HG03558 (cell line): Measurements from ENCODE around the gene POLK.
A peak's percentile ranks its signal among the peaks of the same experiment; 100 is the strongest.
"Not testable (repeated sequence)": the region's sequence is repeated elsewhere in the genome, so short reads cannot be mapped to it uniquely, and the experiment has no call there.

Source experiments
- ATAC-seq: cut with Tn5 transposase; IDR thresholded peaks from one replicate; pipeline ENCODE4 v1.9.1; 2021; ENCODE audit warnings: moderate number of reproducible peaks; ENCODE audit not compliant: unreplicated experiment; ENCODE audit errors: extremely low read depth

POLK gene

GRCh38 chr5:75545131-75545530, 33.4 kb downstream of the POLK start:
- ATAC-seq: no peak

DNA sequence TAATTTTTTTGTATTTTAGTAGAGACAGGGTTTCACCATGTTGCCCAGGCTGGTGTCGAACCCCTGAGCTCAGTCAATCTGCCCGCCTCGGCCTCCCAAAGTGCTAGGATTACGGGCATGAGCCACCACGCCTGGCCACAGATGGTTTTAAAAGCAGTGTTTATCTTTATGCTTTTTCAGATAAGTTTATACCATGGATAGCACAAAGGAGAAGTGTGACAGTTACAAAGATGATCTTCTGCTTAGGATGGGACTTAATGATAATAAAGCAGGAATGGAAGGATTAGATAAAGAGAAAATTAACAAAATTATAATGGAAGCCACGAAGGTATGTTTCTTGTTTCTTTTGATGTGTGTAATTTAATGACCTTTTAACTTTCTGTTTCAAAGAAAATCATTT, 35.1 kb downstream of the POLK start:
- no peak for ATAC-seq

DNA sequence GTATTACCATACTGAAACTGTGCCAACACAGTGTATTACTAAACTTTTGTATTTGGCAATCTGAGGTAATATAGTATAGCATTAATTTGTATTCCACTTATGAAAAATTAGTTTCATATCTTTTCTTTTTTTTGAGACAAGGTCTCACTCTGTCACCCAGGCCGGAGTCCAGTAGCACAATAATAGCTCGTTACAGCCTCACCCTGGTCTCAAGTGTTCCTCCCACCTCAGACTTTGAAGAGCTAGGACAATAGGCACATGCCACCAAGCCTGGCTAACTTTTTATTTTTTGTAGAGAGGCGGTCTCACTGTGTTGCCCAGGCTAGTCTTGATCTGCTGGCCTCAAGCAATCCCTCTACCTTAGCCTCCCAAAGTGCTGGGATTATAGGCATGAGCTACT, 36.1 kb downstream of the POLK start:
- ATAC-seq: no peak

- no peak for ATAC-seq
Observed at GRCh38 chr5:75550597-75550996, 38.9 kb downstream of the POLK start.

GRCh38 chr5:75551471-75551870, 39.8 kb downstream of the POLK start:
- ATAC-seq: no peak

GRCh38 chr5:75552764-75553163, 41.1 kb downstream of the POLK start:
- ATAC-seq: no peak

GRCh38 chr5:75553358-75553757, 41.7 kb downstream of the POLK start:
- no peak for ATAC-seq

GRCh38 chr5:75558221-75558620, 46.5 kb downstream of the POLK start:
- no peak for ATAC-seq

- no peak for ATAC-seq
Observed at GRCh38 chr5:75558981-75559632, 47.4 kb downstream of the POLK start.

DNA sequence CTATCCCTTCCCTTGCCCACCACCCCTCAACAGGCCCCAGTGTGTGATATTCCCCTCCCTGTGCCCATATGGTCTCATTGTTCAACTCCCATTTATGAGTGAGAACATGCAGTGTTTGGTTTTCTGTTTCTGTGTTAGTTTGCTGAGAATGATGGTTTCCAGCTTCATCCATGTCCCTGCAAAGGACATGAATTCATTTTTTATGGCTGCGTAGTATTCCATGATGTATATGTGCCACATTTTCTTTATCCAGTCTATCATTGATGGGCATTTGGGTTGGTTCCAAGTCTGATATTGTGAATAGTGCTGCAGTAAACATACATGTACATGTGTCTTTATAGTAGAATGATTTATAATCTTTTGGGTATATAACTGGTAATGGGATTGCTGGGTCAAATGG, 49.0 kb downstream of the POLK start:
- not testable (repeated sequence) for ATAC-seq

GRCh38 chr5:75565991-75566709, 54.5 kb downstream of the POLK start:
- ATAC-seq: not testable (repeated sequence)

DNA sequence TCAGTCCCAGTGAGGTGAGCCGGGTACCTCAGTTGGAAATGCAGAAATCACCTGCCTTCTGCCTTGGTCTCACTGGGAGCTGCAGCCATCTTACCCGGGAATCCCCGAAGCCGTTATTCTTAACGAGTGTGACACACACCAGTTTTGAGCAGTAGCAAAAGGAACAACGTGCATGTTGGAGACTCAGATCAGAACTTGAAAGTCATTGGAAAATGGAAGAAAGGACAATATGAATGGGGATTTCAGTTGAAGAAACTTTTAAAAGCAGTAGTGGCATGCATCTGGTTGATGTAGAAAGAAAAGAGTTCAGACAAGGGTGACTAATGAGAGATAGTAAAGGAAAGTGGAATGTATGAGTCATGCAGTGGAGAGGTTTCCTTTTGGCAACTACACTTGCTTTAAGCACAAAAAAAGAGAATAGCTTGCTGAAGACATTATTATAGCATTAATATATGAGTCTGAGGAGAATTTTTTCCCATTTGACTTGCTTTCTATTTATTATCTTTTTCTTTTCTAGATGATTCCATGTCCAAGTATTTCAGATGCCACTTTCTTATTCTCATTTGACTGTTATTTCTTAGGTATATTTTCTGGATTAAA, 55.1 kb downstream of the POLK start:
- peak; percentile 71 for ATAC-seq

- no peak for ATAC-seq
Observed at GRCh38 chr5:75567710-75568109, 56.0 kb downstream of the POLK start.

GRCh38 chr5:75568202-75568601, 56.5 kb downstream of the POLK start:
- ATAC-seq: no peak

DNA sequence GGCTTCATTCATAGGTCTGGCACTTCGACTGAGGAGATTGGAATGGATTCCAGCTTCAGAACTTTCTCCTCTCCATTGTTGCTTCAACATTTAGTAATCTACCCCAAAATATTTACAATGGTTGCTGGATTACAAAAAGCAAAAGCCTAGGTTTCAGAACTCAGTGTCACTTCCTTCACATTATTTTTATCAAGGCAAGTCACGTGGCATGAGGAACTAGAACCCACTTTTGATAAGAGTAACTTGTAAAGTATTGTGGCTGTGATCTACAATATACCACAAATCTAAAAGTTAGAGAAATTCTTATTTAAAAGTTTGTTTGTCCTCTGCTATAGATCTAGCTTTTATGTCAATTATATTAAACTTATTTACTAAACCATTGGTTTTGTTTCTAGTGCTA, 59.9 kb downstream of the POLK start:
- no peak for ATAC-seq

DNA sequence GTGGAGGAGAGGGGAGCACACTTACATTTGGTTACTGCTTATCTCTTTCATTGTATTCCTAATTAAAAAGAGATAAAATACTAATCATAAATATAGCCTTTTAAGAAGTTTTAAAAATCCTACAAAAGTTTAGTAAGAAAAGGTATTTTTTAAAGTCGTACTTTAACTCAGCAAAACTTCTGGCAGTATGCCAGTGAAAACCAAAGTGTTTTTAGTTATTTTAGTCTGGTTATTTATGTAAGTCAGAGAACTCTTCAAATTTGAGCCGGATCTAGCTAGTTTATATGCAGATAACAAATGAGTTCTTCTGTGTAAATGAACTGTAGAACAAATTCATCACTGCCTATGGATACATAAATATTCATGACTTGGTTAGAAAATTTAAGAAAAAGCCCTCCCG, 63.1 kb downstream of the POLK start:
- ATAC-seq: no peak

DNA sequence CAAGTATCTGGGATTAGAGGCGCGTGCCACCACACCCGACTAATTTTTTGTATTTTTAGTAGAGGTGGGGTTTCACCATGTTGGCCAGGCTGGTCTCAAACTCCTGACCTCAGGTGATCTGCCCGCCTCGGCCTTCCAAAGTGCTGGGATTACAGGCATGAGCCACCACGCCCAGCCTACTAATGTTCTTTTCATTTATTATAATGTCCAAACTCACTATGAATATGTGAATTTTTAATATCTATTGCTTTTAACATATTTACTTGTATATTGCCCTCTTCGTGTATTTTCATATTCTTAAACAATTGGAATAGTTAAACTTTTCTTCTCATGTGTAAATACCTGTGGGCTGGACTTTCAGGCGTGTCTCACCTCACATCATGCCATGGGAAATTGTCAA, 66.6 kb downstream of the POLK start:
- ATAC-seq: not testable (repeated sequence)

DNA sequence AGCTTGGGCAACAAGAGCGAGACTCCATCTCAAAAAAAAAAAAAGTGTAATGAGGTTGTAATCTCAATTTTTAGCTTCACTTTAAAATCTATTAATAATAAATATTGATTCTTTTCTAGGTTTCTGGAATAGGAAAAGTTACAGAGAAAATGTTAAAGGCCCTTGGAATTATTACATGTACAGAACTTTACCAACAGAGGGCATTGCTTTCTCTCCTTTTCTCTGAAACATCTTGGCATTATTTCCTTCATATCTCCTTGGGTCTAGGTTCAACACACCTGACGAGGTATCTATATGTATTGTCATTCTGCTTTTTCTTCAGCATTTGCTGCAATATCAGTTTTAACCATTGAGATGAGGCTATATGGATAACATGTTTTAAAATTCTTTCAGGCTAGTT, 73.0 kb downstream of the POLK start:
- ATAC-seq: no peak

DNA sequence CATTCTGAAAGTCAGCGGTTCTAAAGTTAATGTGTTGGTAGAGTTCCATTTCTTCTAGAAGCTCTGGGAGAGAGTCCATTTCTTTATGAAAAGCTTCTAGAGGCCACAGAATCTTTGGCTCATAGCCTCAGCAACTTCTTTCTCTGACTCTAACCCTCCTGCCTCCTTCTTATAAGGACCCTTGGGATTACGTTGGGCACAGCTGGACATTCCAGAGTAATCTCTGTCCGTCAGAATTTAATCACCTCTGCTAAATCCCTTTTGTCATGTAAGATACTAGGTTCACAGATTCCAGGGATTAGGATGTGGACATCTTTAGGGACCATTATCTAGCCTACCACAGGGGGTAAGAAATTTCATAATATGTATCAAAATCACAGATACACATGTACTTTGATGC, 77.0 kb downstream of the POLK start:
- no peak for ATAC-seq

DNA sequence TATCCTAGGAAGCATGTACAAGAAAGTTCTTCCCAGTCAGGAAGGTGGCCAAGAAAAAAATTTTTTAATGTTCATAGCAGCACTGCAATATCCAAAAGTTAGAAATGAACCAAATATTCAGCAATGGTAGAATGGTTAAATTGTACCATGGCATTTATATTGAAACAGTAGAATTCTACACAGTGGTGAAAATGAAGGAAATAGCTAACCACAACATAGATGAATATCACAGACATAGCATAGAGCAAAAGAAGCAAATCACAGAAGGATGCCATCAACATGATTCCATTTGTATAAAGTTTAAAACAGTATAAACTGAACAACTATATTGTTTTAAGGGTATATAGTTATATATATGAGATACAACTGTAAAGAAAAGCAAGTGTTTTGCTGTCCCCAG, 88.8 kb downstream of the POLK start:
- ATAC-seq: no peak

GRCh38 chr5:75601567-75601966, 89.9 kb downstream of the POLK start:
- ATAC-seq: no peak

GRCh38 chr5:75601996-75602395, 90.3 kb downstream of the POLK start:
- ATAC-seq: no peak
